GM21447 (cell line): ENCODE data around the gene LY6G5B.

Experiments used
- ATAC-seq: cut with Tn5 transposase; IDR thresholded peaks from one replicate; pipeline ENCODE4 v1.9.1; 2021; ENCODE audit not compliant: unreplicated experiment

The LY6G5B gene

DNA sequence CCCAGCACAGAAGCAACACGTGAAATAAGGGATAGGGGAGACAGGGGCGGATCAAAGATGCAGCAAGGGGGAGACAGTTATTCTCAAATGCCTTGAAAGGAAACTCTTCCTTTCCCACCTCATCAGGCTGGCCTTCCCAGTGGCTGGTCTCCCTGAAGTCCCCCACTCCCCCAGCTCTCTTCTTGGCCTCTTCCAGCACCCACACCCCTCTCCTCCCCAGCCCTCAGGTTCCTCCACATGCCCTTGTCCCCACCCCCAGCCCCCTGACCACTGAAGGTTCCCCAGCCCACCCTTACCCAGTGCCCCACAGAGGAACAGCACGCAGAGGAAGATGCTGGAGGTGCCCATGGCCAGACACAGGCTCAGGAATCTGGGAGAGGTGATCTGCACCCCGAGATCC is 43.7 kb downstream of the LY6G5B start:
- ATAC-seq, result no peak

DNA sequence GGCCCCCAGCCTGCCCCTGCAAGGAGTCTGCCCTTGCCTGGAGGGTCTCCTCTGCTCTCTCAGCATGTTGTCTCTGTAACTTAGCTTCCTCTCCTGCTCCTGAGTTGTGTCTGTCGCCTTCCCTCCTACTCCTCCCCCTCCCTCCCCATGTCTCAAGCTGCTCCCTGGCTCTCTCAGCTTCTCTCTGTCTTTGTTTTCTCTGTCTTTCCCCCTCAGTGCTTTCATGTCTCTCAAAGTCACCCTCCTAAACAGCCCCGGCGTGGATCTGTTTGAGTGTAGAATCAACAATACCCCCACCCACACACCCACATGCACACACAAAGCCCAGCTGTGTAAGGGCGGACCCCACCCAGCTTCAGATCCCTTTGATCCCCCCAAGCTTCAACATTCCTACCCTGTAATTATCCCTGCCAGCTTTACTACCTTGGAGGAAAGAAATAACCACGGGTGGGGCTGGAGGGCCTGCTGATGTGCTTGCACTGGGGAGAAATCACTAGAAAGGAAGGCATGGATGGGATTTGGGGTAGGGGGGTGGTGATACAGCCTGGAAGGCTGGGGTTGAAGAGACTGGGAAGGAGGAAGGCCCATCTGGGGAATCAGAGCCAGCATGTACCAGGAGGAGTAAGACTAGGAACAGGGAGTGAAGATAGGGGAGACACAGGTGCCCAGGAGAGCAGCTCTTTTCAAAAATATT is 44.4 kb downstream of the LY6G5B start:
- no peak for ATAC-seq

DNA sequence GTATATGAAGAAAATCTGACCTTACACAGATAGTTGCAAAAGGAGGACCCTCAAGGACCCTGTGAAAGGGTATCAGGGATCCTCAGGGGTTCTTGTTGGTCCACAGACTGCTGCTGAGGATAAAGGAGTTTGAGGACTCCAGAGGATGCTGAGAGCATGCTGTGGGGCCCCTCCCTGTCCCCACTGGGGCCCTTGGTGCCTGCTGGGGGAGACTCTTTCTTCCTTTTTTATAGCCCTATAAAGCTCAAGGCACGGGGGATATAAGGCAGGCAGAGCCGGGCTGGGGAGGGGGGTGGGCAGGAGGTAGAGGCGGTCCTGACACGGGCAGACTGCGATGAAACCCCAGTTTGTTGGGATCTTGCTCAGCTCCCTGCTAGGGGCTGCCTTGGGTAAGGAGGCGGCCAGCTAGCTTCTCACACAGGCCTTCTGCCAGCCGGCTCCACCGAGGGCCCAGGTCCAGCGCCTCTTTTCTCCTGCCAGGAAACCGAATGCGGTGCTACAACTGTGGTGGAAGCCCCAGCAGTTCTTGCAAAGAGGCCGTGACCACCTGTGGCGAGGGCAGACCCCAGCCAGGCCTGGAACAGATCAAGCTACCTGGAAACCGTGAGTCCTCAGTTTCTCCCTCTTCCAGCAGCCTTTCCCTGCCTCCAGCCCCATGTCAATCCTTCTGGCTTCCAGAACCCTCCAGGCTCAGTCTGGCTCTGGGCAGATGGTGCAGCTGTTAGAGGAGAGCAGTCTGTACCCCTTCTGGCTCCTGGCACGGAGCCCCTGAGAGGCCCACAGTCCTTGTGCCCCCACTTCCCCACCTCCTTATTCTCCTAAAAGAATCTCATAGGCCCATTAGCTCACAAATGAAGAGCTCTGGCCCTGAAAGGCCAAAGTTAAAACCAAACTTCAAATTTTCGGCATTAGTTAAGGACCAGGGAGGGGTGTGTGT is 45.5 kb downstream of the LY6G5B start, which contains the start of gene LY6G6D:
Gene LY6G6D (plus strand): TSS at position 327 of the 937 bp plus-strand sequence. CDS start 8 bp downstream, at position 335.
- no peak for ATAC-seq

DNA sequence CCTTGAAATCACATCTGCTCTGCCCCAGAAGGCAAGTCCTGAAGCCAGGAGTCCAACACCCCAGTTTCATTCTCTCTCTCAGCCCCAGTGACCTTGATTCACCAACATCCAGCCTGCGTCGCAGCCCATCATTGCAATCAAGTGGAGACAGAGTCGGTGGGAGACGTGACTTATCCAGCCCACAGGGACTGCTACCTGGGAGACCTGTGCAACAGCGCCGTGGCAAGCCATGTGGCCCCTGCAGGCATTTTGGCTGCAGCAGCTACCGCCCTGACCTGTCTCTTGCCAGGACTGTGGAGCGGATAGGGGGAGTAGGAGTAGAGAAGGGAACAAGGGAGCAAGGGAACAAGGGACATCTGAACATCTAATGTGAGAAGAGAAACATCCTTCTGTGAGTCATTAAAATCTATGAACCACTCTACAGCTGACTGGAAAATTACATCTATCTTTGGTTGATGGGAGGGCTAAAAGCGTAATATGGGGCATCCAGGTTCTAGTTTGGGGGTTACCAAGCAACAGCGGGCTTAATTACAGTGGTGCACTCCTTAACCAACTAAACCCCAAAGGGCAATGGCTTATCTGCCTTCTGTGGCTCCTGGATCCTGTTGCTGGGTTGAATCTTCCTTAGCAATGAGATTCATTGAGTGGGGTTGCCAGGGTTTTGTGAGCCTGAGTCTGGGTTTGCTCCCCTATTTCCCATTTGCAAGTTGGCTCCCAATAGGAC is 47.9 kb downstream of the LY6G5B start:
- no peak for ATAC-seq

DNA sequence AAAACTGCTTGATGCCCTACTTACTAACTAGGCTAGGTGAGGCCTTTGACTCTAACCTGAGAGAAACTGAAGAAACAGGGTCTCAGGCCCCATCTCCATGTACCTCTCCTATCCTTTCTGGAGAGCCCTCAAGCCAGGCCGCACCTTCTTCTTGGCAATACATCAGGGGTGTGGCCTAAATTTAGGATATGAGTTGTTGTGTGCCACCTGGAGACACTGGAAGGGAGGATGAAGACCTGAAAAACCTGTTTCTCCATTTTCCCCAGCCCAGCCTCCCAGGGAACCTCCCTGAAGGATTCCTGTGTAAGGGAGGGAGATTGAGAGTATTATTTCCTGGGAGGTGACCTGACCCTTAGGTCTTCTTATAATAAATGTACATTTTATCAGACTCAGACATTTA is 48.5 kb downstream of the LY6G5B start:
- ATAC-seq, result no peak

DNA sequence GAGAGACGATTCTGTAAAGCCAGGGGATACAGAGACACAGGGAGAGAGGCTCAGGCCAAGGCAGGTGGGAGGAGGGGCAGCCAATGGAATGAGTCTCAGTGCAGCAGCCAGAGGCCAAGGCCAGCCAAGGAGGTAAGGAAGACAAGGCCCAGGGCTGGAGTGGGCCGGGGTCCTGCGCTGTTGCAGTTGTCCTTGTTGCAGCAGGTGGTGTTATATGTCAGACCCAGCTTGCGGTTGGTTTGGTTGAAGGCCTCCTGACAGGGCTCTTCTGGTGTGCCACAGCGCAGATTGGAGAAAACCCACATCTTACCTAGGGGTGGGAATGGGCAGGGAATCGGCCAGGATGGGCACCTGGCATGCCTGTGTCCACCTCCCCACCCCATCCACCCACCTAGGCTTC is 49.2 kb downstream of the LY6G5B start:
- ATAC-seq, result no peak

DNA sequence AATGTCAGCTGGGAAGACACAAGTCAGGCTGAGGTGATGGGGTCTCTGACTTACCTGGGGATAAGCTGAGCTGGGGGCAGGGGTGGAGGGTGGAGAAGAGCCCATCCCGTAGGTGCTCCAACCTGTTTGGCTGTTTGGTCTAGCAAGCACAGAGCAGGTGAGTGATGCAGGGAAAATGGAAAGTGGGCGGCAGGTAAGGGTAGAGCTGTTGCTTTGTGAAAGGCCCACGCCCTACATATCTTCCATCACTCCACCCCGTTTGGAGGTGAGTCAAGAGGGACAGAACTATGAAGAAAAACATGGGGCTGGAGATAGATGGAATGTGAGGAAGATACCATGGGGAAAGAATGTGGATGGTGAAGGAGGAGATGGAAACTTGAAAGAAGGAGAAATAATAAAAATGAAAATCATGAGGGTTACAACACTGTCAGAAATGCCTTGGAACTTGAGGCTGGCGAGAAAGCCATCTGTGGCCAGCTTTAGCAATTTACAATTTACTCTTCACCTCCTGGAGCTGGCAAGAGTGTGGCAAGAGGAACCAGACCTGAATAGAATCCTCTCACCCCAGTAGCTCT is 50.5 kb downstream of the LY6G5B start:
- ATAC-seq, result no peak

DNA sequence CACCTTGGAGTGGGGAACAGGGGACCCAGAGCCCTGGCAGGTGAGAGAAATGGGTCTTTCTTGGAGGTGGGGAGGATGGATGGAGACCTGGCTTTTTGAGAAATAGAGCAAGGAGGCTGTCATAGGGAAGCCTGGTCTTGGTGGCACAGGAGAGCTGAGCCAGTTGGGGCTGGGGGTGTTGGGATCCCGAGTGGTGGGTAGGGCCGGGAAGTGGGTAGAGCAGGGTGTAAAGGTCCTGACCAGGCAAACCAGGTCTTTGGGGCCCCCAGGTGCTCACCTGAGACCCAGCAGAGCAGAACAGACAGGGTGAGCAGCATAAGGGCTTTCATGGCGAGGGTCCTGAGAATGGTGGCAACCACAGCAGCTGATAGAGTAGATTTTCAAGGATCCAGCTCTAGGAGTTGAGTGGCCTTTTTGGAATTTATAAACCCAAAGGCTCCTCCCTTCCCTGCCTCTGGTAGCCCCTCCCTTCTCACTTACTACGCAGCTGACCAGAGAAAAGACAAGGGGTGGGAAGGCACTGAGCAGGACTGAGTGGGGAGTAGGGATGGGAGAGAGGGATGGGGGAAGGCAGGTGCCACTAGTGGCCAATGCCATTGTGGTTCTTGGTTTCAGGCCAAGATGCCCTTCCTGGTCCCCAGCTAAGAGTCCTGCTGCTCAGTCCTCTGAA is 51.7 kb downstream of the LY6G5B start, which contains the start of gene LY6G6C:
Gene LY6G6C (minus strand): TSS at position 396 of the 670 bp plus-strand sequence. CDS start 67 bp downstream, at position 329.
- ATAC-seq, result no peak

DNA sequence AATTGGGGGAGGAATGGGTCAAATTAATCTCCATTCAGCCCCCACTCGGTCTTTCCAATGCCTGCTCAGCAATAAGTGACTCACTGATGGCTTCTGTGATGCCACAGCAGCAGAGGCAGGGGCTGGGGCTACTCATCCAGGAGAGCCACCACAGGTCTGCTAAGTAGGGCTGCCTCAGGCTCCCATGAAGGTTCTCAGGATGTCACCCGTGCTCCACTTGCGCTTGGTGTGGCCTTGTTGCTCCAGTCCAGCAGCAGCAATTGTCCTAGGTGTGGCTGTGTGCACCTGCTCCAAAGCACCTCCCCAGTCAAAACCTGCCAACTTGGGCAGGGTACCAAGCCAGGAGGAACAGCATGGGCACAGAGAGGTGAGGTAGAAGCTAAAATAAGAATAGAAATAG is 52.4 kb downstream of the LY6G5B start:
- no peak for ATAC-seq
